ENCODE results near the gene AOPEP.

DNA sequence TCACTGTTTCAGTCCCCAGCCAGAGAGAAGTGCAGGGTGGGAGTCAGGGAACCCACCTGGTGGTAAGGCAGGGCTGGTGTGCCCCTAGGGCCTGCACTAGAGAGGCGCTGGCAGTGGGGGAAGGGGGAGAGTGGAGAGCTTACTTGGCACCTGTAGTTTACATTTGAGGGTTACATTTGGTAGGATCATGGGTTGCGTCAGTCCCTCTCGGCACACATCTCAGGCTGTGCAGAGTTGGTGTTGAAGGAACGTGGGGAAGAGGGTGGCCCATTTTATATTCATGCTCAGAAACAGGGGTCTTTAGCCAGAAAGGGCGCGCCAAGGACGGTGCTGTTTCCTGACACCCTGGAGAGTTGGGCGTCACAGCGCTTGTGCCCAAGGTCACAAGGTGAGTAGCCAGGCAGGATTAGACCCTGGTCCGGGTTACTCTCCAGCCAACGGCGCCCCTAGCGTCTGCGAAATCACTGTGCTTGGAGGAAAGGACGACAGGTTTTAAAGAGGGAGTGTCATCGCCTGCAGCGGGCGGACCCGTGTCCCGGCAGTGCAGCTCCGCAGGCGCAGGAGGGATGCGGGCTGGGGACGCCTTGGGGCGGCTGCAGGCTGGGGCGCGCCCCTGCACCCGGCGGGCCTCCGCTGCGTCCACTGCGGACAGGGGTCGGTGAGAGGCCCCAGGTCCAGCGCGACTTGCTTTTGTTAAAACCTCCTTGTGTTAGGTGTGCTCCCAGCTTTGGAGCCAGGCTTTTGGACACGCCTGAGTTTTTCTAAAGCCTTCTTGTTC, 318.4 kb downstream of the AOPEP start:
- TF ChIP-seq, protein P1, sequence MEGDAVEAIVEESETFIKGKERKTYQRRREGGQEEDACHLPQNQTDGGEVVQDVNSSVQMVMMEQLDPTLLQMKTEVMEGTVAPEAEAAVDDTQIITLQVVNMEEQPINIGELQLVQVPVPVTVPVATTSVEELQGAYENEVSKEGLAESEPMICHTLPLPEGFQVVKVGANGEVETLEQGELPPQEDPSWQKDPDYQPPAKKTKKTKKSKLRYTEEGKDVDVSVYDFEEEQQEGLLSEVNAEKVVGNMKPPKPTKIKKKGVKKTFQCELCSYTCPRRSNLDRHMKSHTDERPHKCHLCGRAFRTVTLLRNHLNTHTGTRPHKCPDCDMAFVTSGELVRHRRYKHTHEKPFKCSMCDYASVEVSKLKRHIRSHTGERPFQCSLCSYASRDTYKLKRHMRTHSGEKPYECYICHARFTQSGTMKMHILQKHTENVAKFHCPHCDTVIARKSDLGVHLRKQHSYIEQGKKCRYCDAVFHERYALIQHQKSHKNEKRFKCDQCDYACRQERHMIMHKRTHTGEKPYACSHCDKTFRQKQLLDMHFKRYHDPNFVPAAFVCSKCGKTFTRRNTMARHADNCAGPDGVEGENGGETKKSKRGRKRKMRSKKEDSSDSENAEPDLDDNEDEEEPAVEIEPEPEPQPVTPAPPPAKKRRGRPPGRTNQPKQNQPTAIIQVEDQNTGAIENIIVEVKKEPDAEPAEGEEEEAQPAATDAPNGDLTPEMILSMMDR (conservative IDR thresholded peaks at IDR 0.05; ENCODE audit: low read length): no peak
- TF ChIP-seq EZH2phosphoT487 (IDR thresholded peaks at IDR 0.05; ENCODE audit: borderline replicate concordance): no peak
